Lung (tissue), 12 donors: Measurements from ENCODE around the gene HEXA. TPM values are rescaled to one million over a fixed set of nuclear protein-coding genes. Genes with fewer than 3 reads are reported as not detected.

Experiments
- ATAC-seq: fragments of 200-7000 bp; cut with Tn5 transposase; one replicate; pipeline ENCODE4 v1.9.1; 2020; ENCODE audit warnings: moderate number of reproducible peaks; ENCODE audit not compliant: insufficient read depth, low FRiP score
- DNase-seq, 3 donors: peaks; one replicate each; pipeline ENCODE4 v3.0.0-alpha.2; 2013 to 2017
- H3K27ac ChIP-seq, 2 donors: one replicate each; pipeline ENCODE4 v1.5.1; 2013; ENCODE audit warnings: mild to moderate bottlenecking in 2 of 2, moderate library complexity in 2 of 2, control low read depth in 1 of 2, inconsistent platforms in 1 of 2, low read depth in 1 of 2, low read length in 1 of 2
- H3K27me3 ChIP-seq, 3 donors: one replicate each; pipeline ENCODE4 v1.5.1; 2013; ENCODE audit warnings: low read length in 2 of 3; ENCODE audit not compliant: control insufficient read depth in 3 of 3, insufficient read depth in 3 of 3
- H3K36me3 ChIP-seq, 4 donors: one replicate each; pipeline ENCODE4 v1.5.1; 2013; ENCODE audit warnings: low read length in 4 of 4, mild to moderate bottlenecking in 1 of 4, moderate library complexity in 1 of 4; ENCODE audit not compliant: control insufficient read depth in 4 of 4, insufficient read depth in 4 of 4
- H3K4me1 ChIP-seq, 5 donors: one replicate each; pipeline ENCODE4 v1.5.1; 2013; ENCODE audit warnings: low read length in 5 of 5, mild to moderate bottlenecking in 2 of 5, moderate library complexity in 1 of 5; ENCODE audit not compliant: control insufficient read depth in 5 of 5, insufficient read depth in 5 of 5
- H3K4me3 ChIP-seq: one replicate; pipeline ENCODE4 v1.5.1; 2013; ENCODE audit warnings: mild to moderate bottlenecking, control low read depth, moderate library complexity
- H3K9ac ChIP-seq, 2 donors: one replicate each; pipeline ENCODE4 v1.5.1; 2013; ENCODE audit warnings: low read length in 2 of 2, control low read depth in 1 of 2; ENCODE audit not compliant: insufficient read depth in 1 of 2
- H3K9me3 ChIP-seq, 4 donors: one replicate each; pipeline ENCODE4 v1.5.1; 2013; ENCODE audit warnings: low read length in 3 of 4, mild to moderate bottlenecking in 1 of 4, moderate library complexity in 1 of 4; ENCODE audit not compliant: control insufficient read depth in 4 of 4, insufficient read depth in 3 of 4
- CTCF ChIP-seq: IDR thresholded peaks from 2 replicates; pipeline ENCODE4 v1.5.1; 2012; ENCODE audit warnings: mild to moderate bottlenecking; ENCODE audit errors: control extremely low read depth, extremely low read depth
- WGBS, 2 donors: extraction: QIAGEN DNeasy Blood & Tissue Kit; methylation state at CpG; one replicate each; pipeline ENCODE4 v1.1.7; 2013; 5-methylcytosine and 5-hydroxymethylcytosine counted together
- polyA plus RNA-seq, 2 donors: library from polyadenylated mRNA; stranded (reverse); fragments of 200-250 nt; gene quantifications; one replicate each; pipeline ENCODE4 v1.2.1, GENCODE V29; 2013
- total RNA-seq, 2 donors: library from RNA; depleted of rRNA in 1 of 2; stranded (reverse); fragments of >200 nt in 1 of 2; gene quantifications; one replicate each; pipeline ENCODE4 v1.2.1, GENCODE V29; 2014 to 2021
- donor health status: control.
- donor health status: control.
- donor health status: Bipolar disorder and iron deficiency.
- donor health status: healthy.
- donor health status: DM: yes; HTN: yes; CAD: no.

HEXA gene
- total and polyA plus RNA-seq, 4 donors, result 108 to 156 (median 133) TPM

GRCh38 chr15:72389231-72389630 lies 13.4 kb upstream of the HEXA start:
- Histone ChIP-seq H3K4me1 (no peaks in the 10 kb centered on the region), H3K27me3 (peaks cover 0 to 5% (median 2%) of the 10 kb centered on the region in 3 donors), H3K36me3 (no peaks in the 10 kb centered on the region), H3K27ac (no peak overlapping the region), H3K9me3 (no peaks in the 10 kb centered on the region), H3K9ac (no peak overlapping the region), H3K4me3 (no peak overlapping the region)
- no peak for TF ChIP-seq CTCF
- no peak for ATAC-seq
- DNase-seq, result no peak
- WGBS, 2 donors, result 48 to 67% methylated on average over 3 of the region's 3 CpGs

- H3K27ac ChIP-seq, result no peak overlapping the region
- H3K4me3 ChIP-seq, result no peak overlapping the region
- H3K36me3 ChIP-seq, result no peaks in the 10 kb centered on the region
- peaks cover 0 to 5% (median 2%) of the 10 kb centered on the region in 3 donors for H3K27me3 ChIP-seq
- H3K4me1 ChIP-seq, result no peaks in the 10 kb centered on the region
- DNase-seq (no peak), ATAC-seq (no peak)
- no peak overlapping the region for H3K9ac ChIP-seq
- no peak for TF ChIP-seq CTCF
- no peaks in the 10 kb centered on the region for H3K9me3 ChIP-seq
Measured at GRCh38 chr15:72387741-72388140, 11.9 kb upstream of the HEXA start.

- H3K4me1 ChIP-seq, result no peaks in the 10 kb centered on the region
- H3K27ac ChIP-seq, result no peak overlapping the region
- no peaks in the 10 kb centered on the region for H3K9me3 ChIP-seq
- 84 to 87% methylated on average over 2 of the region's 2 CpGs for WGBS, 2 donors
- peak; percentile 3 for TF ChIP-seq CTCF
- no peak overlapping the region for H3K4me3 ChIP-seq
- DNase-seq, result no peak
- peaks cover 0 to 9% (median 2%) of the 10 kb centered on the region in 3 donors for H3K27me3 ChIP-seq
- no peak overlapping the region for H3K9ac ChIP-seq
- no peaks in the 10 kb centered on the region for H3K36me3 ChIP-seq
- no peak for ATAC-seq
Measured at GRCh38 chr15:72382146-72382545, 6.3 kb upstream of the HEXA start.

GRCh38 chr15:72380743-72381142 lies 4.9 kb upstream of the HEXA start:
- no peak for TF ChIP-seq CTCF
- Histone ChIP-seq H3K36me3 (no peaks in the 10 kb centered on the region), H3K4me1 (peaks cover 0 to 6% (median 0%) of the 10 kb centered on the region in 5 donors), H3K4me3 (no peak overlapping the region), H3K9ac (no peak overlapping the region), H3K27me3 (peaks cover 0 to 9% (median 2%) of the 10 kb centered on the region in 3 donors), H3K27ac (no peak overlapping the region), H3K9me3 (no peaks in the 10 kb centered on the region)
- DNase-seq (no peak), ATAC-seq (no peak)
- WGBS, 2 donors, result 79 to 86% methylated on average over 4 of the region's 4 CpGs
